Measurements from ENCODE around the gene ANKS1B.
"Not testable (repeated sequence)": the region's sequence is repeated elsewhere in the genome, so short reads cannot be mapped to it uniquely, and the experiment has no call there.

ANKS1B gene

DNA sequence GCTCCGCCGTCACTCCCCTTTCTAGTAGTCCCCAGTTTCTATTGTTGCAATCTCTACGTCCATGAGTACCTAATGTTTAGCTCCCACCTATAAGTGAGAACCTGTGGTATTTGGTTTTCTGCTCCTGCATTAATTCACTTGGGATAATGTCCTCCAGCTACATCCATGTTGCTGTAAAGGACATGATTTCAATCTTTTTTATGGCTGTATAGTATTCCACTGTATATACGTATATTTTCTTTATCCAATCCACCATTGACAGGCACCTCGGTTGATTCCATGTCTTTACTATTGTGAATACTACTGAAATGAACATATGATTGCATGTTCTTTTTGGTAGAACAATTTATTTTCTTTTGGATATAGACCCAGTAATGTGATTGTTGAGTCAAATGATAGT, 114.7 kb downstream of the ANKS1B start:
- DNase-seq (ENCODE audit: low spot score): no peak

DNA sequence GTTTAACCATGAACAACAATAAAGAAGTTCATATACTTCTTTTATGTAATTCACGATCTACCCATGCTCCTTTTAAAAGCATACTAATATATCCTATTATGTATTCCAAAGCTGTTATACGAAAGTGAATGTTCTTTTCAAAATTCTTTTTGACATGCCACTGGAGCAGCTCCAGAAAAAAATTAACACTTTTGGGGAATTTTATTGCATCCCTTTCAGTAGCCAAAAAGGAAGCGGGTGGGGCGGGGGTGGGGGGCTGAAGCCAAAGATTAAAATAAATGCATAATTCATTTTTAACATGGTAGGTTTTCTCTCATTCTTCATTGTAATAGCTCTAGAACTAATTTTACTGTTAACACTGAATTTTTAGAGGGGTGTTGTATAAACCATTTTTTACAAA, 123.0 kb downstream of the ANKS1B start:
- no peak for DNase-seq (ENCODE audit: low spot score)

DNA sequence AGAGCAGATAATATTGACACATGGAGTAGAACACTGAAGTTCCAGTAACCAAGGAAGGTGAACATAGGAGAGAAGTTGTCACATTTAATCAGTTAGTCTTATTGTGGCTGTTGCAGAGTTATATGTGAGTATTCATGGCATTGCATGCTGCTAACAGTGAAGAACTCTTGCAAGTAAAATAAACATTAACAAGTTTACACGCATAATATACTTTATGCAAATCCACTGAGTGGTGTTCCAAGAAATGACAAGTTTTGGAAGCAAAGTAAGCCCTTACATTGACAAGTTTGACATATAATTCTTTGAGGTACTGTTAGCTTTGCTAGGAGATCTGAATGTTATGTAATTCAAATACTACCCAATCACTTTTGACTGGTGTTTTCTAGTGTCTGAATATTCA, 125.6 kb downstream of the ANKS1B start:
- no peak for DNase-seq (ENCODE audit: low spot score)

DNA sequence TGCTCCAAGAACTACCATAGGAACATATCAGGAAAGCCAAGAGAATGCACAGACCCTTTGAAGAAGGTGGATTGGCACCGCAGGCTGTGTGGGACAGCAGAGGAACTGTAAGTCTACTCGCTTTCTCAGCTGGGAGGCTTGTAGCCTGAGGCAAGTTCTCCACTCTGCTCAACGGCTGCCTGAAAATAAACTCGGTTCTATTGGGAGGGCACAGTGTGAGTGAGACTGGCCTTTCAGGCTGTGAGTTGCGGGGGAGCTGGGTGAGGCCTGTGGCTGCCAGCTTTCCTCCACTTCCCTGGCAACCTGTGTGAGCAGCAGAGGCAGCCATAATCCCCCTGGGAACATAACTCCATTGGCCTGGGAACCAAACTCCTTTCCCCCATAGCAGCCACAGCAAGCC, 132.1 kb downstream of the ANKS1B start:
- no peak for DNase-seq (ENCODE audit: low spot score)

DNA sequence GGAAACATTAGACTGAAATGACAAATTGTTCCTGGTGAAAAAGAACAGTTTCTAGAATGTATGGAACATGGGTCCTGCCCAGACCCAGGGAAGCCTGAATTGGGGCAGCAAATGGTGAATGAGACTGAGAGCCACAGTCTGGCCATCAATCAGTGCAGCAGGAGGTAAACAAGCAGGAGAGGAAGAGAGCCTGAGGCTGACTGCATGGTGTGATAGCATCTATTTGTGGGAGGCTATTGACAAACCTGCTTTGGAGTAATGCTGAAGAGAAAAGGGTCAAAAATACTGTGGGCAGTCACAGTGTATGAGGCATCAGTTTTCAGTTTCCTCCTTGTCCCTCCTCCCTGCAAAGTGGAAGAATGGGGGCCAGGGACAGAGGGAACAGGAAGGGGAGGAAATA, 136.8 kb downstream of the ANKS1B start:
- DNase-seq (ENCODE audit: low spot score): no peak

DNA sequence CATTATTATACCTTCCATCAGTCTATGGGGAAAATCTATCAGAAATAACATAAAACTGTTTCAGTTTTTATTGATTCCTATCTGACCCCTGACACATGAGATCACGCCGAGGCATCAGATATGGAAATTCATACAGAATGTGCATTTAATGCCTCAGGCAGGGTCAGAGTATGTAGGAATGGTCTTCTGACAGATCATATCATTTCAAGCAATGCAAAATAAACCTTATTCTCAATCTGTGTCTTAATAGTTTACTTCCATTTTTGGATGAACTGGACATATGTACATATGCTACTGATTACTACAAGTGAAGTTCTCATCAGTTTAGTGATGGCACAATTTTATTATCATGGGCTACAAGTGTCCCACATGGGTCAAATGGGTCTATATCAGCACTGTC, 150.0 kb downstream of the ANKS1B start:
- no peak for DNase-seq (ENCODE audit: low spot score)

DNA sequence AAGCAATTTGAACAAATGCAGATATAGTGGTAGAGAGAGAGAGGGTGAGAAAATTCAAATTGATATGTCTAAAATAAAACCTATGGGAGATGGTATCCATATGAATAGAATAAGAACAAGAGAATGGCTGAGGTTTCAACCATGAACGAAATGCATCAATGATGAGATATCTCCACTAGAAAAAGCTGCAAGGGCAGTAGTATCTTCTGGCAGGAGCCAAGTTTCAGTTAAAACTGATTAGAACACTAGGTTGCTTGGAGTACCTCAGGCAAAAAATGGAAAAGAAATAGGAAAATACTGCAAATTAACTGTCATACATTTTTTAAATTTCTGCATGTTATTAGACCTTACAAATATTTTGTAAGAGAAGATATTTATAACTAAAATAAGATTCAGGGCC, 151.3 kb downstream of the ANKS1B start:
- no peak for DNase-seq (ENCODE audit: low spot score)

DNA sequence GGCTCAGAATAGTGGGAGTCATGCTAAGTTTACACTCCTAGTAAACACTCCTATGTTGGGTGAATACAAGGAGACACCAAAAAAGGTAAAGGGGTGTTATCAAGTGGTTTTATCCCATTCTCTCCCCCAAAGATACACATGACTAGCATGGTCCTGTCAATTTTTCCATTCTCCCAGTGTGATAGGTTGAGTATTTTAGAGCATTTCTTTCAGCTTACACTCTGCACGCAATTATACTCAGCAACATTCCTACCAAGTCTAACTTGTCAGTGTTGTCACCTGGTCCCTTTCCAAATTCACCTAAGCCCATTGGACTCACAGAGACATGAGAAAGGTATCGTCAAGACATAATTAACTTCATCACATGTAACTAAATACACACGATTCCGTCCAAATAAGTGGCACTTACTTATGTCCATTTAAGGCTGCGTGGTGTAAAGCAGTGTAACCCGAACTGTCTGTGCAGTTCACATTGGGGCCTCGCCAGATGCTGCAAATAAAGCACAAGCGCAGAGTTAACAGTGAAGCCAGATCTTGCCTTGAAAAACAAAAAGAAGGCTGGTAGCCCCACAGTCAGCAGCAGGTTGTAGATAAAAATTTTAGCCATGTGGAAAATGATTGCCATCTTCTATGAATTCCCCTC, 159.7 kb downstream of the ANKS1B start:
- no peak for DNase-seq (ENCODE audit: low spot score)

DNA sequence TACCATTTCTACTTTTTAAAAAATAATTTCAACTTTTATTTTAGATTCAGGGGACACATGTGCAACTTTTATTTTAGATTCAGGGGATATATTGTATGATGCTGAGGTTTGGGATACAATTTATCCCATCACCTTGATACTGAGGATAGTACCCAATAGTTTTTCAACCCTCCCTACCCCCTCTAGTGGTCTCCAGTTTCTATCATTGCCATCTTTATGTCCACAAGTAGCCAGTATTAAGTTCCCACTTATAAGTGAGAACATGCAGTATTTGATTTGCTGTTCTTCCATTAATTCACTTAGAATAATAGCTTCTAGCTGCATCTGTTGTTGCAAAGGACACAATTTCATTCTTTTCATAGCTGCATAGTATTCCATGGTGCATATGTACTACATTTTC, 162.5 kb downstream of the ANKS1B start:
- no peak for DNase-seq (ENCODE audit: low spot score)

DNA sequence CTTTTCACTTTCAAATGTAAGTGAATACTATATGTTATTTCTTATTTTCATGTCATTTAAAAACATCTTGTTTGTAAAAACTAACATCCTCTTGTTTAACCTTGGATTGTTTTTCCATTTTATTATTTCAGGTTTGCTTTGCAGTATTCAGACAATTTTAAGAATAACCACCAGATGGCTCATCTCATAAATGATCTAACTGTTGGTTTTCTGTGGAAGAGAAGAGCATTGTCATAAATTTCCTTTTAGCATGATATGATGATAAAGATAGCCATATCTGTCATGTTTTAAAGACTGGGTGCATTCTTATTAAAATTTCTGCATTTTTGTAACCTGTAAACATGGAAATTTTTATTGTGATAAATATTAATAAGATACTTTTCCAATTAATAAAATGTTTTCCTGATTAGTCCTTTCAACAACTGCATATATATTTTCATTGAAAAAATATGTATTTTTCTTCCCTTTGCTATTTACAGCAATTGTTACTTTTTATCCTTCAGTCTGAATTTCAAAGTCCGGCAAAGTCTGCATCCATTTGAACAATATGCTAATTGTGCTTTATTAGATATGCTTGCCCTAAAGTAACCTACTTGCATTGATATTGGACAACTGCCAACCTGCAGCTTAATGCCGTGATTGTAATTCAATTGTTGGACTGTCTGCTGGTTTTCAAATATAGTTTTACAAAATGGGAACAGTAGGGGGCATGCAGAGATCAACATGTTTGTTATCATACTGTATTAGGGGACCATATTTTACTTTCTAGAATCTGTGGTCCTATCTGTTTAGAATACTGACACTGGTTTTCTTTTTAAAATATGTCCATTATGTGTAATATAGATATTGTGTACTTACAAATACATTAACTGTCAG, 173.8 kb downstream of the ANKS1B start:
- peak; percentile 24 for DNase-seq (ENCODE audit: low spot score)

DNA sequence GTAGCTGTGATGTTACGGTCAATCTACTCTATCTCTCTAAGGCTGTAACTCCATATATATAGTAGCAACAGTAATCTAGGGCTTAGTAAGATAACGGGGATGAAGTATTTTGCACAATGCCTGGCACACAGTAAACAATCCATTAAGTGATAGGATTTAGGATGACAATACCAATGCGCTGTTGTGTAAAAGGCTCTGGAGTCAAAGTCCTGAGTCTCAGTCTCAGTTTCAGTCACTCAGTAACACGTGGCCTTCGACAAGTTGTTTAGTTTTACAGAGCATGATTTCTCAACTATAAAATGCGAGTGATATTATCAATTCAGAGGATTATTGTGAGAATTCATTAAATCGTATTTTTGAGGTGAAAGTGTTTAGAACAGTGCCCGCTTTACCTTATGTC, 174.8 kb downstream of the ANKS1B start:
- no peak for DNase-seq (ENCODE audit: low spot score)

DNA sequence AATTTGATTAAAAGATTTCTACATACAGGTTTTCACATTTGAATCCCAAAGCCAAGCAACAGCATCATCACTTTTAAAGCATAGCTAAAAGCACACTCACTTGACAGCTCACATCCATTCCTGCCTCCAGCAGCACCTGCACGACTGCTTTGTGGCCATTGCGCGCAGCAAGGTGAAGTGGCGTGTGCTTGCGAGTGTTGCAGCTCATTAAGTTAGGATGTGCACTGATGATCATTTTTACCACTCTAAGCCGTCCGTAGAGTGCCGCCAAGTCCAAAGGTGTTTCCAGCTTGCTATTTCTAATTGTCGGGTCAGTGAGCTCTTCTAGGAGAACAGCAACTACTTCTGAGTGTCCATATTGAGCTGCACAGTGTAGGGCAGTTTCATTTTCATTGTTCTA, 178.4 kb downstream of the ANKS1B start:
- DNase-seq (ENCODE audit: low spot score): no peak

DNA sequence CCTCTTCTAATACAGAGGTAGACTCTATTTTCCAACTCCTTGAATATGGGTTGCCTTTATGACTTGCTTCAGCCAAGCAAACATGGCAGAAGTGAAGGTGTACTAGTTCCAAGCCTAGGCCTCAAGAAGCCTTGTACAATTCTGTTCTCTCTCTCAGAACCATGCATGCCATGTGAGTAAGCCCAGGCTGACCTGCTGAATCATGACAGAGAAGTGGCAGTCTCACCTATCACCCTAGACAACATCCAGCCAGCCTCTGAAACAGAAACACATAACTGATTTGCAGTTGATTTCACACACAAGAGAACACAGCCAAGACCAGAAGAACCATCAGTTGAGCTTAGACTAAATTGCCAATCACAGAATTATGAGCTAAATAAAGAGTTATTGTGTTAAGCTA, 180.0 kb downstream of the ANKS1B start:
- no peak for DNase-seq (ENCODE audit: low spot score)

DNA sequence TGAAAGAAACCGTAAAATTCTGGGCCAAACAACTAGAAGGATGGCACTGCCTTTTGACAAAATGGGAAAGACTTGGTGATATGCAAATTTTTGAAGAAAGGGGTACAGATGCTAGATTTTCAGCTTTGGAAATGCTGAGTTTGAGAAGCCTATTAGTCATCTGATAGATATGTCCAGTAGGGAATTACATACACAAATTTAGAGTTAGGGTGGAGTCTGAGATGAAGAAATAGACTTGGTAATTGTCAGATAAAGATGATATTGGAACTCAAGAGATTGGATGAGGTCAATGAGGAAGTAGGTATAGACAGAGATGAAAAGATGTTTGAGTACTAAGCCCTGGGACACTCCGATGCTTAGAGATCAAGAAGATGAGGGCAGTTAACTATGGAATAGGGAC, 184.1 kb downstream of the ANKS1B start:
- no peak for DNase-seq (ENCODE audit: low spot score)

DNA sequence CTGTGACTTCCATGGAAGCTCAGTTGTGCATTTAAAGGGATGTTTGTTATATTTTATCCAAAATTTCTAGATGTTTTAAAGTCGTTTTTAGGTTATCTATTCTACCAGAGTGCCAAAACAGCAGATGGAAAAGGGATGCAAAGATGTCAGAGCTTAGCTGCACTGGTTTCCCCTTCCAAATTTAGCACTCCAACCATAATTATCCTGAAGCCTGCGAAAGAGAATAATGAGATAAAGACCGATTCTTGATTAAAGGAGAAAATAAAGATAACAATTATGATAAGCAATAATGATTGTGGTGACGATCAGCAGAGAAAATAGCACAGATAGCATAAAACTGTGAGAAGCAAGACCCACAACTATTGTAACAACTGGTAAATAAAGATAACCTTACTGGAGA, 186.8 kb downstream of the ANKS1B start:
- DNase-seq (ENCODE audit: low spot score): not testable (repeated sequence)

DNA sequence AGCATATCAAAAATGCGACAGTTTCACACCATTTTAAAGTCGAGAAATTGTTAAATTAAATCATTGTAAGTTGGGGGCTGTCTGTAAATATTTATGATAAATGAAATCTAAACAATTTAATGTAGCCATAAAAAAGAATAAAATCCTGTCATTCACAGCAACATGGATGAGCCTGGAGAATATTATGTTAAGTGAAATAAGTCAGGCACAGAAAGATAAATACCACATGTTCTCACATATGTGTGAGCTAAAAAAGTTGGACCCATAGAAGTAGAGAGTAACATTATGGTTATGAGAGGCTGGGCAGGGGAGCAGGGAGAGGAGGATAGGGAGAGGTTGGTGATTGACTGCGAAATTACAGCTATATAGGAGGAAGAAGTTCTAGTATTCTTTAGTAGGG, 201.3 kb downstream of the ANKS1B start:
- DNase-seq (ENCODE audit: low spot score): no peak

DNA sequence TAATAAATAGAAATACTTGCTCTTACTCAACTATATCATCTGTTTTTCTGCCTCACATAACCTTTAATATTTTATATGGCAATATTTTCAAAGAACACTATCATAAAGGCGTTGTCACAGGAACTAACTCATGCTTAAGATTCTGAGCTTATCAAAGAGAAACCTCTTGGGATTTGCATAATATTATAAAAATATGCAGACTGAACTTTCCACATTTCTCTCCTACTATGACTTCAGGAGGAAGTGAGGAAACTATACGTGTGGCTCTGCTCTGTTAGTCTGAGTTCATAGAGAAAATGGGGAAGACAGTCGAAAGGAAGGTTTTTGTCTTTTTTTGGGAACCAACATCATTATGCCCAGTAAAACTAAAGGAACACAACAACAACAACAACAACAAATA, 212.5 kb downstream of the ANKS1B start:
- DNase-seq (ENCODE audit: low spot score): no peak

DNA sequence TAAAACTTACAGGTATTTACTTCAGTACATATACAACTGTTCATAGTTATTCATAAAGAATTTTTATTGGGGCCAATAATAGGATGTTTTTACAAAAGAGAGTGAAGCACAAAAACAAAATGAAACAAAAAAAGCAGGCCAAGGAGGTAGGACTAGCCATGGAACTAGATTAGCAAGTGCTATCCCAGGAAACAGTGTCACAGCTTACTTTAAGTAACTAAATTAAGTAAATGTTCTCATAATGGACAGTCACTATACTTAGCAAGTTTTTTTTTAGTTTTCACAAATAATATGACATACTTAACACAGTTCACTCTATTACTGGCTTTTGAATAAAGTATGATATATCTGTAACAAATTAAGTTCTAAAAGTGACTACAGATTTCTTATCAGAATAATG, 213.1 kb downstream of the ANKS1B start:
- no peak for DNase-seq (ENCODE audit: low spot score)

DNA sequence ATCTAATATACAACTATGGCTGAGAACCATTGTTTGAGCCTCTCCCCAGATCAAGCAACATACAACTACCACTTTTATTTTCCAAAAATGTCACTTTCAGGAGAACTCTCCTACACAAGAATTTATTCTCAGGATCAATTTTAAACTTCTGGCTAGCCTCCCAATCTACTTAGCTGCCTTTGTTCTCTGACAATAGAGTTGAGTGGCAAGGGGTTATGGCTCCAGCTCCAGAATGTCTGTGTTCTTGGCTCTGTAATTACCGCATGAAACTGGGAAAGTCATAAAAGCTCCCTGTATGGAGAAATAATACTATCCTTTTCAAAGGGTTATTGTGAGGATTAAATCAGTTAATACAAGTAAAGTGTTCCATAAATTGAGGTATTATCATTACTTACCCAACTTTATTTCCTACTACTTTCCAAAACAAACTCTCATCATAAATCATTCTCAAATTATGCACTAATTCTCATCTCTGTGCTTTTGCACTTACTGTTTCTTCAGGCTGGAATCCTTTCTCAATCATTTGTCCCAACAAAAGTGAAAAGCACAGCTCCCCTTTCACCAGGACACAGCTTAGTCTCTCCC, 215.2 kb downstream of the ANKS1B start:
- no peak for DNase-seq (ENCODE audit: low spot score)

DNA sequence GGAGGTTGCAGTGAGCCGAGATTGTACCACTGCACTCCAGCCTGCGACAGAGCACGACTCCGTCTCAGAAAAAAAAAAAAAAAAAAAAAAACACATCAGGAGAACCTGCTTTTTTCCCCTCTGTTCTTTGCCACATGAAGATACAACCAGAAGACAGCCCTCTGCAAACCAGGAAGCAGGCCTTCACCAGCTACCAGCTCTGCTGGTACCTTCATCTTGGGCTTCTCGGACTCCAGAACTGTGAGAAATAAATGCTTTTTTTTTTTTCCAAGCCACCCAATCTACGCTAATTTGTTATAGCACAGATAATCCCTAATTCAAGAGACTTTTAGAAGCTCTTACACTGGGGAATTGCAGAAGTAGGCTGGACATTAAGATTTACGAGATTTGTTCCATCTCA, 216.0 kb downstream of the ANKS1B start:
- no peak for DNase-seq (ENCODE audit: low spot score)

DNA sequence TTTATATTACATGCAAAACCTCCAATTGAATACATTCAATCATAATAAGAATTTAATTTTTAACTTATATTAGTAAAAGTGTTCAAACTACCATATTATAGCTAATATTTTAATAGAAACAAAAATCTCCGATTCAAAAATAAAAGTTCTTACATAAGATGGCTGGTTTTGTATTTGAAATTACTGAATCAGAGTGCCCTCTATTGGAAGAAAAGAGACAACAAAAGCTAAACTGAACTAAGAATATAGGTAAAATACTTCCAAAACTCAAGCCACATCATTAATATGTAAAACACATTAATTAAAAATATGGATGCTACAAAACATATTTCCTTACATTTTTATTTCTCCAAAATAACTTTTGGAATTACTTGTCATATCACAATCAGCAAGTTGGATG, 216.9 kb downstream of the ANKS1B start:
- DNase-seq (ENCODE audit: low spot score): peak; percentile 9

DNA sequence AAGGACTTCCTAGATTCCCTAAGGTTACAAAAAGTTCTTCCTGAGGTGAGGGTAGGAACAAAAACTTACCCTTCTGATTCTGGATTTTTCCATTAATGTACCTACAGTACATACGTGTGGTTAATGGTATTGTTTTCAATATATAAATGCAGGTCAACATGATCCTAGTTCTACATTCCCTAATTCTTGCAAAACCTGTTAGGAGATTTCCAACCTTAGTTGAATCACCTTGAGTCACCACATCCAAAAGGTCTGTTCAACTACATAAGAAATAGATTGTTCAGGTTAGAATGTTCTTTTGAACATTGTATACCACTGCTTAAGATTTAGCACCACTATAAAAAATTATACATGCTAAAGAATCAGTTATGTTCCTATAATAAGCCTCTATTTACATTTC, 218.3 kb downstream of the ANKS1B start:
- no peak for DNase-seq (ENCODE audit: low spot score)

DNA sequence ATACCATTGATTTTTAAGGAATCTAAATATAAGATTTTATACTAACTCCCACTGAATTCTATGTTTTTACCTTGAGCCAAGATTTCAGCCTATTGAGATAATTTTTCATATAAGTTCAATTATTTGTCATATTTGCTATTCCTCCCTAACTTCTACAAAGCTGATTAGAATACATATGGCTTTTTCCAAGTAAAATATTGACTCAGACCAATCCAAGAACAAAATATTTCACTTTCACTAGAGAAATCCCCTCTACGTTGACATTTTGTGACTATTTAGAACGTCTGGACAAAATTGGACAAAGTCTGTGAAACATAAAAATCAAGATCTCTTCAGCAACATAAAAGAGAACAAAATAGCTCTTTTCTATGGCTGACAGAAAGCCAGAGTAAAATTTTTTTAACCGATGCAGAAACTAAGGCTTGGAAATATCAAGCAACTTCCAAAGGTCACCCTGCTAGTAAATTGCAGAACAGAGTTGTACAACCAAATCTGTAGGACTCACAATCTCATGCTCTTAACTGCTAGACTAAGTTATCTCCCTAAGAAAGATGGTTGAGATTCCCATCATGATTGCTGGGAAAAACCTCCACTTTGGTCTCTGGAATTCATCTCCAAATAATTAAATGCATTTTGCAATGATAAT, 219.1 kb downstream of the ANKS1B start:
- DNase-seq (ENCODE audit: low spot score): no peak
